ENCODE data around the gene C1QTNF6.

The C1QTNF6 gene

DNA sequence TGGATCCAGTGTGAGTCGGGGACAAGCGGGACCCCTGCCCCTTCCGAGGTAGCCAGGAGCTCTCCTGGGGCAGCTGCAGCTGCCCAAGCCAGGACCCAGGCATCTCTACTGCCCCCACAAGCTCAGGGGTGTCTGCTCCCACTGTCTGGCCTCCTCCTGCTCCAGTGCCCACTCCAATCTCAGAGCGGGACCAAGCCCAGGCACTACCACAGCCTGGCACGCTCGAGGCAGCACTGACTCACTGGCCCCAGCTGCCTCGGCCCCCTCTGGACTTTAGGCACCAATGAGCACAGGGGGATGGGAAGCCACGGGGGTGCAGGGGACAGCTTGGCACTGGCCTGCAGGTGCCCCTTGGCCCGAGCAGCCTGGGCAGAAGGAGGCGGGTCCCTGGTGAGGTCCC is 46.6 kb downstream of the C1QTNF6 start:
- TF ChIP-seq ZNF8 (CRISPR knock-in tag; IDR thresholded peaks at IDR 0.05), result no peak
- no peak for TF ChIP-seq ISL1 (CRISPR knock-in tag; IDR thresholded peaks at IDR 0.05)
- TF ChIP-seq, protein P1, sequence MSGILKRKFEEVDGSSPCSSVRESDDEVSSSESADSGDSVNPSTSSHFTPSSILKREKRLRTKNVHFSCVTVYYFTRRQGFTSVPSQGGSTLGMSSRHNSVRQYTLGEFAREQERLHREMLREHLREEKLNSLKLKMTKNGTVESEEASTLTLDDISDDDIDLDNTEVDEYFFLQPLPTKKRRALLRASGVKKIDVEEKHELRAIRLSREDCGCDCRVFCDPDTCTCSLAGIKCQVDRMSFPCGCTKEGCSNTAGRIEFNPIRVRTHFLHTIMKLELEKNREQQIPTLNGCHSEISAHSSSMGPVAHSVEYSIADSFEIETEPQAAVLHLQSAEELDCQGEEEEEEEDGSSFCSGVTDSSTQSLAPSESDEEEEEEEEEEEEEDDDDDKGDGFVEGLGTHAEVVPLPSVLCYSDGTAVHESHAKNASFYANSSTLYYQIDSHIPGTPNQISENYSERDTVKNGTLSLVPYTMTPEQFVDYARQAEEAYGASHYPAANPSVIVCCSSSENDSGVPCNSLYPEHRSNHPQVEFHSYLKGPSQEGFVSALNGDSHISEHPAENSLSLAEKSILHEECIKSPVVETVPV (CRISPR knock-in tag; IDR thresholded peaks at IDR 0.05), result no peak
- TF ChIP-seq TOX (CRISPR knock-in tag; IDR thresholded peaks at IDR 0.05; ENCODE audit: borderline replicate concordance), result no peak
- TF ChIP-seq BACH2 (CRISPR knock-in tag; IDR thresholded peaks at IDR 0.05; ENCODE audit: borderline replicate concordance), result no peak
- TF ChIP-seq SNAI2 (CRISPR knock-in tag; IDR thresholded peaks at IDR 0.05), result no peak
- TF ChIP-seq TCF4 (CRISPR knock-in tag; IDR thresholded peaks at IDR 0.05; ENCODE audit: borderline replicate concordance), result no peak
- TF ChIP-seq, protein P2, sequence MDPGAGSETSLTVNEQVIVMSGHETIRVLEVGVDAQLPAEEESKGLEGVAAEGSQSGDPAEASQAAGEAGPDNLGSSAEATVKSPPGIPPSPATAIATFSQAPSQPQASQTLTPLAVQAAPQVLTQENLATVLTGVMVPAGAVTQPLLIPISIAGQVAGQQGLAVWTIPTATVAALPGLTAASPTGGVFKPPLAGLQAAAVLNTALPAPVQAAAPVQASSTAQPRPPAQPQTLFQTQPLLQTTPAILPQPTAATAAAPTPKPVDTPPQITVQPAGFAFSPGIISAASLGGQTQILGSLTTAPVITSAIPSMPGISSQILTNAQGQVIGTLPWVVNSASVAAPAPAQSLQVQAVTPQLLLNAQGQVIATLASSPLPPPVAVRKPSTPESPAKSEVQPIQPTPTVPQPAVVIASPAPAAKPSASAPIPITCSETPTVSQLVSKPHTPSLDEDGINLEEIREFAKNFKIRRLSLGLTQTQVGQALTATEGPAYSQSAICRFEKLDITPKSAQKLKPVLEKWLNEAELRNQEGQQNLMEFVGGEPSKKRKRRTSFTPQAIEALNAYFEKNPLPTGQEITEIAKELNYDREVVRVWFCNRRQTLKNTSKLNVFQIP (CRISPR knock-in tag; IDR thresholded peaks at IDR 0.05; ENCODE audit: borderline replicate concordance, low read depth), result no peak
- no peak for TF ChIP-seq ZC3H10 (CRISPR knock-in tag; IDR thresholded peaks at IDR 0.05)
- TF ChIP-seq, protein P3, sequence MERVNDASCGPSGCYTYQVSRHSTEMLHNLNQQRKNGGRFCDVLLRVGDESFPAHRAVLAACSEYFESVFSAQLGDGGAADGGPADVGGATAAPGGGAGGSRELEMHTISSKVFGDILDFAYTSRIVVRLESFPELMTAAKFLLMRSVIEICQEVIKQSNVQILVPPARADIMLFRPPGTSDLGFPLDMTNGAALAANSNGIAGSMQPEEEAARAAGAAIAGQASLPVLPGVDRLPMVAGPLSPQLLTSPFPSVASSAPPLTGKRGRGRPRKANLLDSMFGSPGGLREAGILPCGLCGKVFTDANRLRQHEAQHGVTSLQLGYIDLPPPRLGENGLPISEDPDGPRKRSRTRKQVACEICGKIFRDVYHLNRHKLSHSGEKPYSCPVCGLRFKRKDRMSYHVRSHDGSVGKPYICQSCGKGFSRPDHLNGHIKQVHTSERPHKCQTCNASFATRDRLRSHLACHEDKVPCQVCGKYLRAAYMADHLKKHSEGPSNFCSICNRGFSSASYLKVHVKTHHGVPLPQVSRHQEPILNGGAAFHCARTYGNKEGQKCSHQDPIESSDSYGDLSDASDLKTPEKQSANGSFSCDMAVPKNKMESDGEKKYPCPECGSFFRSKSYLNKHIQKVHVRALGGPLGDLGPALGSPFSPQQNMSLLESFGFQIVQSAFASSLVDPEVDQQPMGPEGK (CRISPR knock-in tag; IDR thresholded peaks at IDR 0.05; ENCODE audit: borderline replicate concordance), result no peak
- TF ChIP-seq, protein P4, sequence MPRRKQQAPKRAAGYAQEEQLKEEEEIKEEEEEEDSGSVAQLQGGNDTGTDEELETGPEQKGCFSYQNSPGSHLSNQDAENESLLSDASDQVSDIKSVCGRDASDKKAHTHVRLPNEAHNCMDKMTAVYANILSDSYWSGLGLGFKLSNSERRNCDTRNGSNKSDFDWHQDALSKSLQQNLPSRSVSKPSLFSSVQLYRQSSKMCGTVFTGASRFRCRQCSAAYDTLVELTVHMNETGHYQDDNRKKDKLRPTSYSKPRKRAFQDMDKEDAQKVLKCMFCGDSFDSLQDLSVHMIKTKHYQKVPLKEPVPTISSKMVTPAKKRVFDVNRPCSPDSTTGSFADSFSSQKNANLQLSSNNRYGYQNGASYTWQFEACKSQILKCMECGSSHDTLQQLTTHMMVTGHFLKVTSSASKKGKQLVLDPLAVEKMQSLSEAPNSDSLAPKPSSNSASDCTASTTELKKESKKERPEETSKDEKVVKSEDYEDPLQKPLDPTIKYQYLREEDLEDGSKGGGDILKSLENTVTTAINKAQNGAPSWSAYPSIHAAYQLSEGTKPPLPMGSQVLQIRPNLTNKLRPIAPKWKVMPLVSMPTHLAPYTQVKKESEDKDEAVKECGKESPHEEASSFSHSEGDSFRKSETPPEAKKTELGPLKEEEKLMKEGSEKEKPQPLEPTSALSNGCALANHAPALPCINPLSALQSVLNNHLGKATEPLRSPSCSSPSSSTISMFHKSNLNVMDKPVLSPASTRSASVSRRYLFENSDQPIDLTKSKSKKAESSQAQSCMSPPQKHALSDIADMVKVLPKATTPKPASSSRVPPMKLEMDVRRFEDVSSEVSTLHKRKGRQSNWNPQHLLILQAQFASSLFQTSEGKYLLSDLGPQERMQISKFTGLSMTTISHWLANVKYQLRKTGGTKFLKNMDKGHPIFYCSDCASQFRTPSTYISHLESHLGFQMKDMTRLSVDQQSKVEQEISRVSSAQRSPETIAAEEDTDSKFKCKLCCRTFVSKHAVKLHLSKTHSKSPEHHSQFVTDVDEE (CRISPR knock-in tag; IDR thresholded peaks at IDR 0.05), result no peak
- no peak for TF ChIP-seq GLIS3 (CRISPR knock-in tag; IDR thresholded peaks at IDR 0.05)
- no peak for TF ChIP-seq OSR1 (CRISPR knock-in tag; IDR thresholded peaks at IDR 0.05)
- no peak for TF ChIP-seq PPARA (CRISPR knock-in tag; IDR thresholded peaks at IDR 0.05; ENCODE audit: borderline replicate concordance)
- TF ChIP-seq RARB (CRISPR knock-in tag; IDR thresholded peaks at IDR 0.05), result no peak
- no peak for TF ChIP-seq ESRRG (CRISPR knock-in tag; IDR thresholded peaks at IDR 0.05)
- no peak for ATAC-seq

DNA sequence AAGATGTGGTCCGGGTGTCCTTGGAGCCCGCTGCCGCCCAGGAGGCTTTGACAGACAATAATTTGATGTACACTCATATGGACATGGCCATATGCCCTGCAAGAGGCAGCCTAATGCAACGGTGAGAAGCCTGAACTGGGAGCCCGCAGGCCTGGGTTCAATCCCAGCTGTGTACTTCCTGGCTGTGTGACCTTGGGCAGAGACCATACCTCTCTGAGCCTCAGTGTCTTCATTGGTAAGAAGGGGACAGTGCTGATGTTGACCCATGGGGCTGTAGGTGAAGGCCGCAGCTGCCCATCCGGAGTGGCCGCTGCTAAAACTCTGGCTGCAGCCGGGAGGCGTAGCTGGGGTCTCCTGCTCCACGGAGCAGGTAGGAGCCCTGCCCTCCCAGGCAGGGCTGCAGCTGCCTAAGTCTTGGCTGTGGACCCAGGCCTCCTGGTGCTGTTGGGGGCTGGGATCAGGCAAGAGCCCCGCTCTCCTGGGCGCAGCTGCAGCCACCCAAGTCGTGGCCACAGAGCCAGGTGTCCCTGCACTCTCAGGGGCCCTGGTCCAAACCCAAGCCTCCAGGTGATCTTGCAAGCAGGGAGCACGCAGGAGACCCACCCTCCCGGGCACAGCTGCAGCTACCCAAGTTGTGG is 47.2 kb downstream of the C1QTNF6 start:
- TF ChIP-seq, protein P4 (CRISPR knock-in tag; IDR thresholded peaks at IDR 0.05), result no peak
- TF ChIP-seq ESRRG (CRISPR knock-in tag; IDR thresholded peaks at IDR 0.05), result no peak
- no peak for TF ChIP-seq ZNF70 (CRISPR knock-in tag; IDR thresholded peaks at IDR 0.05)
- no peak for TF ChIP-seq ZFP30 (CRISPR knock-in tag; IDR thresholded peaks at IDR 0.05)
- no peak for TF ChIP-seq OSR1 (CRISPR knock-in tag; IDR thresholded peaks at IDR 0.05)
- no peak for TF ChIP-seq ZNF8 (CRISPR knock-in tag; IDR thresholded peaks at IDR 0.05)
- TF ChIP-seq GLIS3 (CRISPR knock-in tag; IDR thresholded peaks at IDR 0.05), result no peak
- TF ChIP-seq PPARA (CRISPR knock-in tag; IDR thresholded peaks at IDR 0.05; ENCODE audit: borderline replicate concordance), result no peak
- TF ChIP-seq ISL1 (CRISPR knock-in tag; IDR thresholded peaks at IDR 0.05), result no peak
- TF ChIP-seq, protein P5, sequence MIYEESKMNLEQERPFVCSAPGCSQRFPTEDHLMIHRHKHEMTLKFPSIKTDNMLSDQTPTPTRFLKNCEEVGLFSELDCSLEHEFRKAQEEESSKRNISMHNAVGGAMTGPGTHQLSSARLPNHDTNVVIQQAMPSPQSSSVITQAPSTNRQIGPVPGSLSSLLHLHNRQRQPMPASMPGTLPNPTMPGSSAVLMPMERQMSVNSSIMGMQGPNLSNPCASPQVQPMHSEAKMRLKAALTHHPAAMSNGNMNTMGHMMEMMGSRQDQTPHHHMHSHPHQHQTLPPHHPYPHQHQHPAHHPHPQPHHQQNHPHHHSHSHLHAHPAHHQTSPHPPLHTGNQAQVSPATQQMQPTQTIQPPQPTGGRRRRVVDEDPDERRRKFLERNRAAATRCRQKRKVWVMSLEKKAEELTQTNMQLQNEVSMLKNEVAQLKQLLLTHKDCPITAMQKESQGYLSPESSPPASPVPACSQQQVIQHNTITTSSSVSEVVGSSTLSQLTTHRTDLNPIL (CRISPR knock-in tag; IDR thresholded peaks at IDR 0.05; ENCODE audit: low read depth), result no peak
- TF ChIP-seq ARNTL (CRISPR knock-in tag; IDR thresholded peaks at IDR 0.05; ENCODE audit: borderline replicate concordance, low read depth), result no peak
- TF ChIP-seq, protein P1 (CRISPR knock-in tag; IDR thresholded peaks at IDR 0.05), result no peak
- TF ChIP-seq CSDC2 (CRISPR knock-in tag; IDR thresholded peaks at IDR 0.05), result no peak
- TF ChIP-seq RARB (CRISPR knock-in tag; IDR thresholded peaks at IDR 0.05), result no peak
- no peak for TF ChIP-seq ZNF565 (CRISPR knock-in tag; conservative IDR thresholded peaks at IDR 0.05; ENCODE audit: low read depth)
- no peak for TF ChIP-seq TCF4 (CRISPR knock-in tag; IDR thresholded peaks at IDR 0.05; ENCODE audit: borderline replicate concordance)
- no peak for TF ChIP-seq ZC3H10 (CRISPR knock-in tag; IDR thresholded peaks at IDR 0.05)
- no peak for TF ChIP-seq ZFP3 (CRISPR knock-in tag; IDR thresholded peaks at IDR 0.05)
- TF ChIP-seq BACH2 (CRISPR knock-in tag; IDR thresholded peaks at IDR 0.05; ENCODE audit: borderline replicate concordance), result no peak
- no peak for ATAC-seq
